ENCODE data around the gene DPP9.
A peak's percentile ranks its signal among the peaks of the same experiment; 100 is the strongest.

The DPP9 gene

DNA sequence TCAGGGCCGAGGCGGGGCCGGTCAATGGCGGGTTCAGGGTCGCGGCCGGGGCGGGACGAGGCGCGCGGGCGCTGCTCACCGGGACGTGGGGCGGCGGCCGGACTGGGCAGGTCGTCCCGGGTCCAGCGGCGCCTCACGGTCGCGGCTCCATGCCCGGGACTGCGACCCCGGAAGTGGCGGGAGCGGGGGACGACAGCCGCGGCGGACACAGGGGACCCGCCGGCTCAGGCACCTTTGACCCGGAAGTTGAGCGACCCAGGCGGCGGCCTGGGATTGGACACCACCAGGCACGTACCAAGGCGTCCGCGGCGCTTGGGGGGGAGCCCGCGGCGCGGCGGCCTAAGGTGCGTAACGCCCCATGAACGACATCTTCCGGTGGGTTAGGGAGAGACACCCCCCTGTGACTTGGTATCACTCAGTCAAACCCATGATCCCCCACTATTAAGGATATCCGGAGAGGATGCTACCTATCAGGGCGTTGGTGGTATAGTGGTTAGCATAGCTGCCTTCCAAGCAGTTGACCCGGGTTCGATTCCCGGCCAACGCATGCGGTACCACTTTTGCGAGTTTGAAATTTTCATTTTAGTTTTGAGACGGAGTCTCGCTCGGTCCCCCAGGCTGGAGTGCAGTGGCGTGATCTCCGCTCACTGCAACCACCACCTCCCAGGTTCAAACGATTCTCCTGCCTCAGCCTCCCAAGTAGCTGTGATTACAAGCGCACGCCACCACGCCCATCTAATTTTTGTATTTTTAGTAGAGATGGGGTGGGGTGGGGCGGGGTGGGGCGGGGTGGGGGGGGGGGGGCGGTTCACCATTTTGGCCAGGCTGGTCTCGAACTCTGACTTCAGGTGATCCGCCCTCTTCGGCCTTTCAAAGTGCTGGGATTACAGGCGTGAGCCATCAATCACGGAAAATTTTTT lies at the start of gene DPP9:
TSS of gene DPP9 (minus strand) at position 248 of the 920 bp plus-strand sequence. CDS start 3,936 bp downstream, outside the sequence.
- TF ChIP-seq POLR2A (IDR thresholded peaks at IDR 0.05; ENCODE audit: low read depth, low read length): peak; percentile 51
- no peak for FAIRE-seq
- DNase-seq (ENCODE audit: insufficient read length, low spot score): peak; percentile 97

DNA sequence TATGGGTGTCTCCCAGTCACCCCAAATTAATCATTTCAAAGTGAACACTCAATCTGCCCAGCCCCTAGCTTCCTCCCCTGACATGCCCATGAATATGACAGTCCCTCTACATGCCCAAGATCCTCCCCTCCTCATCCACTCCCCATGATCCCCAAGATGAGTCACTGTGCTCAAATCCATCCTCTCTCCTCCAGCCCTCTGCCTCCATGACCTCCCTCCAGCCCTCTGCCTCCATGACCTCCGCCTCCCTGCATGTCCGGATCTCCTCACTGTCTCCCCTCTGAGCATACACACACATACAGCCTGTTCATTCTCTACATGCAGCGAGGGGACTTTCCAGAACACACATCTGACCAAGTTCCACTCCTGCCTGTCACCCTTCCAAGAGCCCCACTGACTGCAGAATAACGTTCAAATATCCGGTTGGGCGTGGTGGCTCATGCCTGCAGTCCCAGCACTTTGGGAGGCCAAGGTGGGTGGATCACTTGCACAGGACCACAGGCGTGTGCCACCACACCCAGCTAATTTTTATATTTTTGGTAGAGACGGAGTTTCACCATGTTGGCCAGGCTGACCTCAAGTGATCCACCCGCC lies 49.5 kb upstream of the DPP9 start:
- DNase-seq (ENCODE audit: insufficient read length, low spot score): no peak
- no peak for TF ChIP-seq POLR2A (IDR thresholded peaks at IDR 0.05; ENCODE audit: low read depth, low read length)
- no peak for FAIRE-seq

DNA sequence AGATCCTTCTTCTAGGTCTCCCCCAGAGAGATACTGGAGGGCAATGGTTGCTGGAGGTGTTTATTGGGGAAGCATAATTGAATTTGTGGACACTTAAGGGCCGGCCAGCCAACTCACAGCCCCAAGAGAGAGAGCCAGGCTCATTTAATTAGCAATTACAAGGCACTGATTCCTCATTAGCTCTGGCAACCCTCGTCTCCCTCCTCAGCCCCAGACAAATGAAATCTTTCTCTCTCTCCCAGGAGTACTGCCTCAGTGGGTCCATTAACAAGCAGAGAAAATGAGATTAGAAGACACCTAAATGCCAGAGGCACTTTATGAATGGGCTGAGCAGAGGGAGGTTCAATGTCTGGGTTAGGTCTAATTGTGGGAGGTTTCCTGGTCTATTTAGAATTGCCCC lies 48.9 kb upstream of the DPP9 start:
- no peak for FAIRE-seq
- no peak for TF ChIP-seq POLR2A (IDR thresholded peaks at IDR 0.05; ENCODE audit: low read depth, low read length)
- DNase-seq (ENCODE audit: insufficient read length, low spot score): no peak

DNA sequence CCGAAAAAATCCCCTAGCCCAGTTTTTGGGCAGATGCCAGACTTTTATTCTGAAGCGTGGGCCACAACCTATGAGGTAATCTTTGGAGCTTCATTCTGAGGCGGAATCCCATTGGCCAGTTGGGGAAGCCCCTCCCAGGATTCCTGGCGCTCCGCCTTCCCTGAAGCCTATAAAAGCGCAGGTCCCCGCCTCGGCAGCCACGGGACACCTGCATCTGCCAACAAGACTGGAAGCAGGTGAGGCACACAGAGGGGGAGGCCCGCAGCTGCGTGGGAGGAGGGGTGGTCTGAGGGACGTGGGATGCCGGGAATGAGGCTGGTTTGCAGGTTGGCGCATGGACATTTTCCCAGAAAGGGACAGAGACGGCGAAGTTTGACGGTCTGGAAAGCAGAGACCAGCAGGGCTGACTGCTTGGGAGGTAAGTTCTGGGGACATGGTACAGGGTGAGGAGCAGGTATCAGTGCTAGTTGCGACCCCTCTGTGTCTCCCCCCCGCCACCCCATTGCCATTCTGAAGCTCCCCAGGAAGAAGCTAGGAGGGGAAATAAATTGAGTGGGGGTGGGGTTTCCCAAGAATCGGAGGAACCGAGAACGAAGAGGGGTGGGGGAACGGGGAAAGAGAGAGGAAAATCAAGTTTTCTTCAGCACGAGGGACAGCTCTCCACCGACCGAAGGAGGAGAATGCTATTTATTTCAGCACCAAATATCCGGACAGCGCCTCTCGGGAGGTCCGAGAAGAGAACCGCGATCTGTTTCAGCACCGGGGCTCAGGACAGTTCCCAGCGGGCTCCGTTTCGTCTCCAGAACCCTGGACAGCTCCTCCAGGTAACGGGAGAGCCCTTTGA lies 45.5 kb upstream of the DPP9 start:
- DNase-seq (ENCODE audit: insufficient read length, low spot score) (no peak), FAIRE-seq (no peak)
- no peak for TF ChIP-seq POLR2A (IDR thresholded peaks at IDR 0.05; ENCODE audit: low read depth, low read length)

DNA sequence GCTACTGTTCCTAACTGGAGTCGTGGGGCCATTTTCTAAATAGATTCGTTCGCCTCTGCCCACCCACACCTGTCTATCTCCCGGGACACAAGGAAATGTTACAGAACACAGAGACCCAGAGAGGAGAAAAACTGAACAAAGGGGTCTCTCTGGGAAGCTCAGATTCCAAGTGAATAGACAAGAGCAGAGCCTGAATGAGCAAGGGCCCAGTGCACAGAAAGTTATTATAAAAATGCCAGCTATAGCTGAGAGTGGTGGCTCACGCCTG lies 40.7 kb upstream of the DPP9 start:
- DNase-seq (ENCODE audit: insufficient read length, low spot score): no peak
- no peak for TF ChIP-seq POLR2A (IDR thresholded peaks at IDR 0.05; ENCODE audit: low read depth, low read length)
- no peak for FAIRE-seq

DNA sequence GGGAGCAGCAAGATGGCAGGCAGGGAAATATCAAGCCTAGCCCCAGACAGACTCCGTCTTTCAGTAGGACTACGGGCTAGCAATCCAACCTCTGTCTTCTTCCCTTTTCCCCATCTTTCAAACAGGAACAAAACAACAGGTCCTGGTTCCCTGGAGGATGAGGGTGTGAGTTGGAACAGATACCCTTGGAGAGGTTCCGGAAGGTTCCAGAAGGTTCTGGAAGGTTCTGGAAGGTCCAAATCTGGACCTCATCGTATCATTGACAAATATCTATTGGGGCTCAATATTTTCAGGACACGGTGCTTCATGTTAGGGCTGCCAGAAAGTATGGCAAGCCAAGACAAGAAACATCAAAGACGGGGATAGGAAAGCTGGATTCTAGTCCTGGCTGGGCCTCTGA lies 39.4 kb upstream of the DPP9 start:
- FAIRE-seq (no peak), DNase-seq (ENCODE audit: insufficient read length, low spot score) (no peak)
- TF ChIP-seq POLR2A (IDR thresholded peaks at IDR 0.05; ENCODE audit: low read depth, low read length): no peak

DNA sequence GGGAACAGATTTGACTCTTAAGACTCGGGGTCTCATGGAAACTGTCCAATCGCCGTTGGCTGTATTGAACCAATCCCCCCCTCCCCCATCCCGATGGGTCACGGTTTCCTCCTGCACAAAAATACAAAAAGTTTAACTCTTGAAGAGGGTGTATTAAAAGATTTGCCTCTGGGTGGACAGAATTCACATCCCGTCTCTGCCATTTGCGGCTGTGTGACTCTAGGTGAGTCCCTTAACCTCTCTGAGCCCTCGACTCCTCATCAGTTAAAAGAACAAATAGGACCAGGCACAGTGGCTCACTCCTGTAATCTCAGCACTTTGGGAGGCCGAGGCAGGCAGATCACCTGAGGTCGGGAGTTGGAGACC lies 36.6 kb upstream of the DPP9 start:
- no peak for DNase-seq (ENCODE audit: insufficient read length, low spot score)
- TF ChIP-seq POLR2A (IDR thresholded peaks at IDR 0.05; ENCODE audit: low read depth, low read length): no peak
- FAIRE-seq: no peak

DNA sequence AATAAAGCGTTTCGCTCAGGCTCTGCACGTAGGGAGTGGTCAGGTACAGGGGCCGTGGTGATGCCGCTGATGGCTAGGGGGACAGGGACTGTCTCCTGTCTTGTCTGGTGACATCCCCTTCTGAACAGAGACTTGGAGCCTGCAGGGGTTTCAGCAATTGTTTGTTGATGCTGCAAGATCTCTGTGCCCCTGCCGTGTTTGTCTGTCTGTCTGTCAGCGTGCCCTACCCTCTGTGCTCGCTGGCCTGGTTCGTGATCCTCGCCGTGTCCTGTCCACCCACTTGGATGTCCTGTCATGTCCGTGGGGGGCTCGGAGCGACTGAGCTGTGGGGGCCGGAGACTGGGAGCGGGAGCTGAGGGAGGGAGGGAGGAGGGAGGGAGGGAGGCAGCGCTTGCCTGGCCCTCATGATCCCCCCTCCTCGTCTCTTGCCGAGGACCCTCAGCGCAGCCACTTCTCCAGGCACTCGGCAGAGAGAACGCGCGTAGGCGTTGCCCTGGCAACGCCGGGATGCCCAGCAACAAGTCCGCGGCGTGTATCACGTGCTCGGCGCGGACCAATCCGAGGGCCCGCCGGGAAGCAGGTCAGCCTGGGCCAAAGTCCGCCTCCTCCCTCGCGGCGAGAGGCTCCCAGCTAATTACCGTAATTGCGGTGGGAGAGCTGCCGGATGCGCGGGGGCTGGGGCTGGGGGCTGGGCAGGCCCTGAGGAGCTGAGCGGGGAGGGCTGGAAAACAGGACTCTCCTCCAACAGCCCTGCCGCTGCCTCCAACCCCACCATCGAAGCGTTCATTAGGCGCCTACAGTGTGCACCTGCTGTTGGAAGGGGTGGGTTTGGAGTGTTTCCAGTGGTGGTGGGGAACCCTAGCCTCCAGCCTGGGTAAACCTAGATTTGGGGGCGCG lies 36.0 kb upstream of the DPP9 start:
- TF ChIP-seq POLR2A (IDR thresholded peaks at IDR 0.05; ENCODE audit: low read depth, low read length): no peak

DNA sequence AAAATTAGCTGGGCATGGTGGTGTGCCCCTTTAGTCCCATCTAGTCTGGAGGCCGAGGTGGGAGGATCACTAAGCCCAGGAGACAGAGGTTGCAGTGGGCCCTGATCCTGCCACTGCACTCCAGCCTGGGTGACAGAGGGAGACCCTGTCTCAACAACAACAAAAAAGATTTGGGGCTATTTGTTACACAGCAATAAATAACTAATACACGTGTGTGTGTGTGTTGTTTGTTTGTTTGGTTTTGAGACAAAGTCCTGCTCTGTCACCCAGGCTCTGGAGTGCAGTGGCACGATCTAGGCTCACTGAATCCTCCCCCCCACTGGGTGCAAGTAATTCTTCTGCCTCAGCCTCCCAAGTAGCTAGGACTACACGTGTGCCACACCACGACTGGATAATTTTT lies 35.0 kb upstream of the DPP9 start:
- no peak for TF ChIP-seq POLR2A (IDR thresholded peaks at IDR 0.05; ENCODE audit: low read depth, low read length)
- no peak for DNase-seq (ENCODE audit: insufficient read length, low spot score)
- no peak for FAIRE-seq

More for the DNA sequence above, 36.0 kb upstream of the DPP9 start:
- DNase-seq (ENCODE audit: insufficient read length, low spot score) (peak; percentile 96), FAIRE-seq (no peak)

DNA sequence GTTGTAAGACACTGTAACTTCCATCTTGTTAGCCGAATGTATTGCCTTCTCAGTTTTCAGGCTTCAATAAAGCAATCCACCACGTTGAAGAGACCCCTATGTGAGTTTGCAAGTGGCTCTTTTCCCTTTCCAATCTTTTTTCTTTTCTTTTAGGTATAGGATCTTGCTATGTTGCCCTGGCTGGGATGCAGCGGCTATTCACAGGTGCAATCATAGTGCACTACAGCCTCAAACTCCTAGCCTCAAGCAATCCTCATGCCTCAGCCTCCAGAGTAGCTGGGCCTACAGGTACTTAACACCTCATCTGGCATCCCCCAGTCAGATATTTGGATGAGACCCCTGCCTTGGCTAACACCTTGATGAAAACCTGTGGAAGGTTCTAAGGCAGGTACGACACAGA lies 34.4 kb upstream of the DPP9 start:
- FAIRE-seq (no peak), DNase-seq (ENCODE audit: insufficient read length, low spot score) (no peak)
- no peak for TF ChIP-seq POLR2A (IDR thresholded peaks at IDR 0.05; ENCODE audit: low read depth, low read length)

DNA sequence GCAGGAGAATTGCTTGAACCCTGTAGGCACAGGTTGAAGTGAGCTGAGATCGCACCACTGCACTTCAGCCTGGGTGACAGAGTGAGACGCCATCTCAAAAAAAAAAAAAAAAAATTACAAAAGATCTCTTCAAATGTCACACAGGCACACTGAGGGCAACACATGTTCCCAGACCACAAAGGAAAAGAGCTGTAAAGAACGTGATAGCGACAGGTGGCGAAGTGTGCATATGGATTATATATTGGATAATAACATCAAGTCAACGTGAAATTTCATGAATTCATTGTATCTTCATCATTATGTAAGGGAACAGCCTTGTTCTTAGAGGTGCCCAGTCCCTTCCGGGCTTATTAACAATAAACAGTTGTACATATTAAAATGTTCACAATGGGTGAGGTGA lies 31.8 kb upstream of the DPP9 start:
- no peak for FAIRE-seq
- TF ChIP-seq POLR2A (IDR thresholded peaks at IDR 0.05; ENCODE audit: low read depth, low read length): no peak
- no peak for DNase-seq (ENCODE audit: insufficient read length, low spot score)

DNA sequence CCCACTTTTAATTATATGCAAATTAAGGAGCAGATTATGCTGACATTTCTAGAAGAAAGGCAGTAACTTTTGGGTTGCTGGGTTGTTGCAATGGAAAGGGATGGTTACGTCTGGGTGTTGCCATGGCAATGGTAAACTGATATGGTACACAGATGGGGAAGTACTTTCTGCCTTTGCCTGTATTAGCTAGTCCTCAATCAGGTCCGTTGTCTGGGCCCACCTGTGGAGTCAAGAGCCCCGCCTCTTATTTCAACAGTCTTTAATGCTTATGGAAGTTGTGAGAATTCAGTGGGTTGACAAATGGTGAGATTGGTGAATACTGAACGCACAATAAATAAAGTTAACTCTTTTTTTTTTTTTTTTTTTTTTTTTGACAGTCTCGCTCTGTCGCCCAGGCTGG lies 30.6 kb upstream of the DPP9 start:
- no peak for FAIRE-seq
- TF ChIP-seq POLR2A (IDR thresholded peaks at IDR 0.05; ENCODE audit: low read depth, low read length): no peak
- DNase-seq (ENCODE audit: insufficient read length, low spot score): no peak

DNA sequence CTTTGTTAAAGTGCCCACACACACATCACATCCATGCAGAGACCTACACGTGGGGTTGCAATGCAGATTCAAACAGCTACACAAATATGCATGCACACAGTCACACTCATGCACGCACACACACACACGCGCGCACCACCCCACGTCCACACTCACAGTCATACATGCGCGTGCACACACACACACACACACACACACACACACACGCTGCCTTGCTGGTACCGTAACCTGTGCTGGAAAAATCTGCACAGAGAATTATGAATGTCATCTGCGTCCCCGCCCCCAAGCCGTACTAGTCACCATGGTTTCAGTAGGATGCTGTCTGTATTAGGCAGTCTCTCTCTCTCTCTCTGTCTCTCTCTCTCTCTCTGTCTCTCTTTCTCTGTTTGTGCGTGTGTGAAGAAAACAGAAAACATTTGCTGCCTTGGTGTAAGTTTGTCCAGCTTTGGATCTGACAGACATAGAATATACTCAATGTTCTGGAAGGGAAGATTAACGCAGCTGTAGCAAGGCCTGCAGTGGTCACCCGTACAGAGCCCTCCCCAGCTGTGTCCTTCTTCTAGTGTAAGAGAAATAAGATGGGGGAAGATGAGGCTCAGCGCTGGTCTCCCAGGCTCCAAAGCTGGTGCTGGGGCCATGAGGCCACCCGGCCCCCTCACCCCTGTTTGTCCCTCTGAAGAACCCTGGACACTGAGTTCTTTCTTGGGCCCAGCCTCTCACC lies 26.4 kb upstream of the DPP9 start:
- DNase-seq (ENCODE audit: insufficient read length, low spot score): no peak
- no peak for TF ChIP-seq POLR2A (IDR thresholded peaks at IDR 0.05; ENCODE audit: low read depth, low read length)
- FAIRE-seq: no peak

All from H54 (cell line).